DMS79 (cell line): ENCODE data around the gene OR10H1.
"Not testable (repeated sequence)": the region's sequence is repeated elsewhere in the genome, so short reads cannot be mapped to it uniquely, and the experiment has no call there.

Source experiments
- DNase-seq: peaks from one replicate; lab custom pipeline; 2025; lab: John Stamatoyannopoulos, UW

The OR10H1 gene

DNA sequence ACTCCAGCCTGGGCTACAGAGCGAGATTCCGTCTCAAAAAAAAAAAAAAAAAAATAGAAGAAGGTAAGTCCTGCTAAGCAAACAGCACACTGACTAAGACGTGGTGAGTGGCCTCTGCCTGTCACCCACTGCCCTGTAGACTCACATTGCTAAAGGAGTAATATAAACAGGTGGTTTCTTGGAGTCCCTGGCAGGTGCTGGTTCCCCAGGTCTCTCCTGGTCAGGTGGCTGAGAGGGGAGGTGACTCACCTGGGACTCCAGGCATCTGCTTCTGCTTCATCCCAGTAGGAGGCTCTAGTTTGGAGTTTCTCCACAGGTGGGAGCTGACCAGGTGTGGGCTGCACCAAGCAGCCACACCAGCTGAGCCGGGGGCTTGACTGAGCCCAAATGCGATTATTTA, at the start of gene OR10H1:
Gene OR10H1 (minus strand): TSS at position 359 of the 400 bp plus-strand sequence. CDS start 7,627 bp downstream, outside the sequence.
- DNase-seq: no peak

GRCh38 chr19:15864824-15865223, 49.4 kb upstream of the OR10H1 start:
- no peak for DNase-seq

DNA sequence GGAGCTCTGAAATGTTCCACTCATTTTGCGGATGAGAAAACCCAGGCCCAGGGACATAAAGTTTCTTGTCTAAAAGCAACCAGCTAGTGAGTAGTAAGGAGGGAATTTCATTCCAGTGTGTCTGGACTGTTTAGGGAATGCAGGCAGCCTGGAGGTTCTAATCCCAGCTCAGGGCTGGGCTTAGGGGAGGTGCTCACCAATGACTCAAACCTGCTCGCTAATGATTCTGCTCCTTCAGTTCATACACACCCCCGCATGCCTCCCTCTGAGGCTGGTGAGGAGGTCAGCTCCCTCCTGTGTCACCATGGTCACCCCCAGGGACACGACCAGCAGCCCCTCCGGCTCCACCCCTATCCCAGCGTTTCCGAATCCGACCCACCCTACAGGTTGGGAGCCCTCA, 47.8 kb upstream of the OR10H1 start:
- DNase-seq: no peak

GRCh38 chr19:15862444-15862843, 47.0 kb upstream of the OR10H1 start:
- DNase-seq: no peak

DNA sequence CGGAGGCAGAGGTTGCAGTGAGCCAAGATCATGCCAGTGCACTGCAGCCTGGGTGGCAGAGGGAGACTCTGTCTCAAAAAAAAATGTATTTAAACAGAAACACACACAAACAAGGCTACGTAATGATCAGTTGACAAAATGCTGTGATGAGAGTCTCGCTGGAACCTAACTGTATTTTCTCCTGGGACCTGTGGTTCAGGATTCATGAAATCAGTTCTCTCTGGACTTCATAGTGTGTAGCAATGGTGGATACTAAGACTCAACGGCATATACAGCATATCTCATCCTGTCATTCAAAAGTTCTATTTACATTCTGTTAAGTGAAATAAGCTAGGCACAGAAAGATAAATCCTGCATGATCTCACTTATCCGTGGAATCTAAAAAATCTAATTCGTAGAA, 45.1 kb upstream of the OR10H1 start:
- no peak for DNase-seq

GRCh38 chr19:15859187-15859586, 43.7 kb upstream of the OR10H1 start:
- DNase-seq: no peak

DNA sequence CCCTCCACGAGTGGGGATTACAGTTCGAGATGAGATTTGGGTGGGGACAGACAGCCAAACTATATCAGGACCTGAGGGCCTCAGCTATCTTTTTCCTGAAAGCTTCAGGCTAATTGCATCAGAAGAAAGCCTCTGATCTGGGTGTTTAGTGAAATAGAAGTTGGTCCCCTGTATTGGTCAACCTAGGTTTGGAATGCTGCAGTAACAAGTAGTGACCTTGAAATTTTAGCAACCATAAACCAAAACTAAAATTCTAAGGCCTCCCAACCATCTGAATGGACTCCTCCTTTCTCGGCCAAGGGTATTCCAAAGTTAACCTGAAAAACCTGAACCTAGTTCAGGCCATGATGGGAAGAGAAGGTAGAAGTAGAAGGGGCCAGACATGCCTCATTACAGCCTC, 34.9 kb upstream of the OR10H1 start:
- no peak for DNase-seq

GRCh38 chr19:15846923-15847322, 31.5 kb upstream of the OR10H1 start:
- peak; percentile 71 for DNase-seq

DNA sequence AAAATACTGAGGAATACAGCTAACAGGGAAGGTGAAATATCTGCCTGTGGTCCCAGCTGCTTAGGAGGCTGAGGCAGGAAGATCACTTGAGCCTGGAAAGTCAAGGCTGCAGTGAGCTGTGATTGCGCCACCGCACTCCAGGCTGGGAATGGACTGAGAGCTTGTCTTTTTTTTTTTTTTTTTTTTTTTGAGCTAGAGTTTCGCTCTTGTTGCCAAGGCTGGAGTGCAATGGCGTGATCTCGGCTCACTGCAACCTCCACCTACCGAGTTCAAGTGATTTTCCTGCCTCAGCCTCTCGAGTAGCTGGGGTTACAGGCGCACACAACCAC, 28.4 kb upstream of the OR10H1 start:
- peak; percentile 57 for DNase-seq

DNA sequence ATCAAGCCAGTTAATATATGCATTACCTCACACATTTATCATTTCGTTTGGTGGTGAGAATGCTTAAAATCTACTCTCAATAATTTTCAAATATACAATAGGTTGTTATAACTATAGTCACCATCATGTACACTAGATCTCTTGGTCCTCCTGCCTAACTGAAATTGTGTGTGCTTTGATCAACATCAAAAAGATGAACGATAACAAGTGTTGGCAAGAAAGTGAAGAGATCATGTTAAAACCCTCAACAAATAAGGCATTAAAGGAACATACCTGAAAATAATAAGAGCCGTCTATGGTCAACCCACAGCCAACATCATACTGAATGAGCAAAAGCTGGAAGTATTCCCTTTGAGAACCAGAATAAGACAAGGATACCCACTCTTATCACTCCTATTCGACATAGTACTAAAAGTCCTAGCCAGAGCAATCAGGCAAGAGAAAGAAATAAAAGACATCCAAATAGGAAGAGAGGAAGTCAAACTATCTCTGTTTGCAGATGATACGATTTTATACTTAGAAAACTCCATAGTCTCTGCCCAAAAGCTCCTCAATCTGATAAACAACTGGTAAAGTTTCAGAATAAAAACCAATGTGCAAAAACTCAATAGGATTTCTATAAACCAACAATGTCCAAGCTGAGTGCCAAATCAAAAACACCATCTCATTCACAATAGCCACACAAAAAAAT, 27.9 kb upstream of the OR10H1 start:
- no peak for DNase-seq

DNA sequence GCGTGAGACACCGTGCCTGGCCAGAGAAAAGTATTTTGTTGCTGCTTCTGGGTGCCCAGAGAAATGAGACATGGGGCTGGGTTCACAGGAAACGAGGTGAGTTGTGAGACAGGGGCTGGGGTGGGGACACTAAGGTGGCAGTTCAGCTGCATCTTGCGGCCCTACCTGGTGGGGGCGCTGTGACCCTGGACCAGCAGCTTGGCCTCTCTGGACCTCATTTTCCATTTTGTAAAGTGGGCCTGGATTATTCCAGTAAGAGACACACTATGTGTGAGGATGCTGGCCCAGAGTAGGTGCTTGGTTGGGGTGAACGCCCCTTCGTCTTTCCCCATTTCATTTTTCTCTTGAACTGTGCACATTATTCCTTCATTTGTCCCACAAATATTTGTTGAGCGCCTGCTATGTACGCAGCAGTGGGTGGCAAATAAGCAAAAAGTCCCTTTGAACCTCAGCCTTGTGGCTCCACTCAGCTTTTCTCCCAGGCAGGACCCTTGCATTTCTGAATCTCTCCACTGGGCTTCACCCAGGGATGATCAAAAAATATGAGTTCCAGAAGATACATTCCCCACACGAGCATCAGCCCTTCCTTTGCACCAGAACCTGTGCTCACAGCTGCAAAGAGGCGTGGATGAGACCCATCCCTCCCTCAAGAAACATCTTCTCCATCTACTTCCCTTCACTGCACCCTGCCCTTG, 26.6 kb upstream of the OR10H1 start:
- DNase-seq: no peak

- DNase-seq: no peak
Observed at GRCh38 chr19:15840833-15841232, 25.4 kb upstream of the OR10H1 start.

- DNase-seq: not testable (repeated sequence)
Observed at GRCh38 chr19:15839888-15840287, 24.4 kb upstream of the OR10H1 start.

DNA sequence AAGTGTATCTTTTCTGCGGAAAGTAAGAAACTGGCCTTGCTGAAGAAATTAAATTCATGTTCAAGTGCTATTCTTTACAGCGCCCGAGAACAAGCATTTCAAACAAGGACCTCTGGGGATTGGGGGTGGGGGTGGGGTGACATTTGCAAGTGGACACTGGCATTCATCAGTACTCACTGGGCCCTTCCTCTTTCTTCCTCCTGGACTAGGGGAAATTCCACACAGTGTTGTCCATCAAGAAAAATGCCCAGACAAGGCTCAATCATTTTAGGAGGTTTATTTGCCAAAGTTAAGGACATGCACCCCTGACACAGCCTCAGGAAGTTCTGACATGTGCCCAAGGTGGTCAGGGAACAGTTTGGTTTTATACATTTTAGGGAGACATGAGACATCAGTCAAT, 22.9 kb upstream of the OR10H1 start:
- DNase-seq: no peak

DNA sequence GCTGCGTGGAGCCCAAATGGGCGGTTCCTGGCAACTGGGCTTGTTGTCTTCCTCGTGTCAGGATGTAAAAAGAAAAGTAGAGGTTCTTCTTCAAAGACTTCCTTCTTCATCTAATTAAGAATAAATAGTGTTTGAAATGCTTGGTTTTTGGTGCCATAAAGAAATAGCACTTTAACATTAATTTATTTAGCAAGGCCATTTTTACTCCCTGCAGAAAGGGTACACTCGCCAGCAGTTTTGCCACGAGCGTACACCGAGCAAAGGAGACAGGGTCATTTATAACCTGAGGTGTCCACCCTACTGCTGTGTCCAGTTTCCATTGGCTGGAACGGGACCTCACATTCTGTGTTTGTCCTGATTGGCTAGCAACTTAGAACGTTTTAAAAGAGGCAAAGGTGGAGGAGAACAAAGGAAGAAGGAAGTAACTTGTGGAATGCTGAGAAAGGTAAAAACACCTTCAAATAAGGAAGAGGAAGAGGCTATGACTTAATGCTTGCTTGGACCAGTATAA, 21.8 kb upstream of the OR10H1 start:
- DNase-seq: peak; percentile 77

- peak; percentile 97 for DNase-seq
Observed at GRCh38 chr19:15836330-15837220, 21.1 kb upstream of the OR10H1 start.

- not testable (repeated sequence) for DNase-seq
Observed at GRCh38 chr19:15835565-15836329, 20.3 kb upstream of the OR10H1 start.

GRCh38 chr19:15834232-15834631, 18.8 kb upstream of the OR10H1 start:
- not testable (repeated sequence) for DNase-seq

DNA sequence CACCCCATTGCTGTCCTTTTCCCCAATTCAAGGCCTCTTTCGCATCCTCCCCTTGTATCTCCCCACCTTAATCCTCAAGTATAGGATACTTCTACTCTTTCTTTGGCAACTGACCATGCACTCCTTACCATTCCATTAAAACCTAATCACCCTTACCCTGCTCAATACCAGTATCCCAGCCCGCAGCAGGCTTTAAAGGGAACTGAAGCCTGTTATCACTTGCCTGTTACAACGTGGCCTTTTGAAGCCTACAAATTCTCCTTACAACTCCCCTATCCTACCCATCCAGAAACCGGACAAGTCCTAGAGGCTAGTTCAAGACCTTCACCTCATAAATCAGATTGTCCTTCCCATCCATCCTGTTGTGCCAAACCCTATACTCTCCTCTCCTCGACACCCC, 16.2 kb upstream of the OR10H1 start:
- DNase-seq: no peak

DNA sequence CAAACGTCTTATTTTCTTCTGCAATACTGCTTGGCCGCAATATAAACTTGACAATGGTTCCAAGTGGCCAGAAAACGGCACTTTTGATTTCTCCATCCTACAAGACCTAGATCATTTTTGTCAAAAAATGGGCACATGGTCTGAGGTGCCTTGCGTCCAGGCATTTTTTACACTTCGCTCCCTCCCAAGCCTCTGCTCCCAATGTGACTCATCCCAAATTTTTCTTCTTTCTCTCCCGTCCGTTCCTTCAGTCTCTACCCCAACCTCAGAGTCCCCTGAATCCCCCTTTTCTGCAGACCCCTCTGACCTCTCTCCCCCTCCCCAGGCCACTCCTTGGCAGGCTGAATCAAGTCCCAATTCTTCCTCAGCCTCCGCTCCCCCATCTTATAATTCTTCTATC, 14.3 kb upstream of the OR10H1 start:
- no peak for DNase-seq

- DNase-seq: no peak
Observed at GRCh38 chr19:15829306-15829698, 13.8 kb upstream of the OR10H1 start.
